PC-3 (cell line): ENCODE measurements around the gene H19.

Source experiments
- EZH2phosphoT487 ChIP-seq: fragments of 300-600 bp; sonication (generic); IDR thresholded peaks from 2 replicates; pipeline ENCODE4 v1.6.1; 2018; ENCODE audit warnings: mild to moderate bottlenecking, antibody characterized with exemption, low read length, borderline replicate concordance
- TF ChIP-seq, protein P1 (sequence below): fragments of 300-600 bp; sonication (generic); conservative IDR thresholded peaks from 2 replicates; pipeline ENCODE4 v1.5.1; 2017; ENCODE audit warnings: antibody characterized with exemption, low read depth, mild to moderate bottlenecking, low read length

DNA sequence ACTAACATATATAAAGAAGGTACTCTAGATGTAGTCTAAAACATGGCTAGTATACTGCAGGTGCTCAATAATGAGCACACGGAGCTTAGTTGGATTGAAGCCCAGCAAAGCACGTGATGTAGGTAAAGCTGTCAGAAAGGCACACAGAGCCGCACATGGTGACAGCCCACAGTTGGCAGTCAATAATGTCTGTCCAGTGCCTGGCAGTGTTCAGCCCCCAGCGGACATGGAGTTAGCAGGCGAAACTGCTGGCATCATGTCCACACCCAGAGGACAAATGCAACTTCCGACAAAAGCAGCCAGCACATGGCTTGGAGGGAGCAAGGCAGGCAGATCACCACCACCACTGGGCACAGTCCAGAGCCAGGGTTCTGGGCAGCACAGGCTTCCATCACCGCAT is 43.5 kb upstream of the H19 start:
- TF ChIP-seq, protein P1, sequence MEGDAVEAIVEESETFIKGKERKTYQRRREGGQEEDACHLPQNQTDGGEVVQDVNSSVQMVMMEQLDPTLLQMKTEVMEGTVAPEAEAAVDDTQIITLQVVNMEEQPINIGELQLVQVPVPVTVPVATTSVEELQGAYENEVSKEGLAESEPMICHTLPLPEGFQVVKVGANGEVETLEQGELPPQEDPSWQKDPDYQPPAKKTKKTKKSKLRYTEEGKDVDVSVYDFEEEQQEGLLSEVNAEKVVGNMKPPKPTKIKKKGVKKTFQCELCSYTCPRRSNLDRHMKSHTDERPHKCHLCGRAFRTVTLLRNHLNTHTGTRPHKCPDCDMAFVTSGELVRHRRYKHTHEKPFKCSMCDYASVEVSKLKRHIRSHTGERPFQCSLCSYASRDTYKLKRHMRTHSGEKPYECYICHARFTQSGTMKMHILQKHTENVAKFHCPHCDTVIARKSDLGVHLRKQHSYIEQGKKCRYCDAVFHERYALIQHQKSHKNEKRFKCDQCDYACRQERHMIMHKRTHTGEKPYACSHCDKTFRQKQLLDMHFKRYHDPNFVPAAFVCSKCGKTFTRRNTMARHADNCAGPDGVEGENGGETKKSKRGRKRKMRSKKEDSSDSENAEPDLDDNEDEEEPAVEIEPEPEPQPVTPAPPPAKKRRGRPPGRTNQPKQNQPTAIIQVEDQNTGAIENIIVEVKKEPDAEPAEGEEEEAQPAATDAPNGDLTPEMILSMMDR: no peak
- TF ChIP-seq EZH2phosphoT487: no peak
